Activated T-helper 1 cell treated with Interleukin-2 at 50 U/mL for 16 hours (primary cell): ENCODE data around the gene NBPF12.
"Not testable (repeated sequence)": the region's sequence is repeated elsewhere in the genome, so short reads cannot be mapped to it uniquely, and the experiment has no call there.

Source experiments
- DNase-seq: peaks from one replicate; pipeline ENCODE4 v3.0.0-alpha.2; 2020; ENCODE audit warnings: low read depth

NBPF12 gene

GRCh38 chr1:146985855-146986254, 47.7 kb downstream of the NBPF12 start:
- not testable (repeated sequence) for DNase-seq

- DNase-seq = not testable (repeated sequence)
These were observed 48.3 kb downstream of the NBPF12 start for GRCh38 chr1:146986450-146986849.

- not testable (repeated sequence) for DNase-seq
These were observed 49.4 kb downstream of the NBPF12 start for GRCh38 chr1:146987502-146987901.

GRCh38 chr1:146989455-146989854, 51.3 kb downstream of the NBPF12 start:
- not testable (repeated sequence) for DNase-seq

GRCh38 chr1:147008495-147008894, 70.4 kb downstream of the NBPF12 start:
- DNase-seq = not testable (repeated sequence)

- not testable (repeated sequence) for DNase-seq
These were observed 88.9 kb downstream of the NBPF12 start for GRCh38 chr1:147026975-147027374.

GRCh38 chr1:147030066-147030653, 92.0 kb downstream of the NBPF12 start:
- not testable (repeated sequence) for DNase-seq

- DNase-seq = no peak
These were observed 101.8 kb downstream of the NBPF12 start for GRCh38 chr1:147039916-147040315.

- DNase-seq = not testable (repeated sequence)
These were observed 104.8 kb downstream of the NBPF12 start for GRCh38 chr1:147042891-147043290.

- not testable (repeated sequence) for DNase-seq
These were observed 106.4 kb downstream of the NBPF12 start for GRCh38 chr1:147044511-147044910.
